Stimulated activated naive CD8-positive, alpha-beta T cell treated with anti-CD3 and anti-CD28 coated beads, Interleukin-15, amount 100 ng/mL, for 72 hours (primary cell): Measurements from ENCODE around the gene RBM6.
"Not testable (repeated sequence)": the region's sequence is repeated elsewhere in the genome, so short reads cannot be mapped to it uniquely, and the experiment has no call there.

Experiments used
- ATAC-seq: fragments of 150-1000 bp; cut with Tn5 transposase; 2 replicates; pipeline ENCODE4 v1.10.0; 2021; ENCODE audit warnings: mild to moderate bottlenecking, moderate library complexity
- DNase-seq, 2 donors: peaks; one replicate each; pipeline ENCODE4 v3.0.0; 2021 to 2022
- H3K27ac Mint-ChIP-seq, 2 donors: one replicate each; pipeline ENCODE4 v1.8.0; 2022; ENCODE audit warnings: mild to moderate bottlenecking in 2 of 2, mixed read lengths in 2 of 2, moderate library complexity in 2 of 2
- H3K27me3 Mint-ChIP-seq: one replicate; pipeline ENCODE4 v1.8.0; 2022; ENCODE audit warnings: mixed read lengths
- H3K4me1 Mint-ChIP-seq: one replicate; pipeline ENCODE4 v1.8.0; 2022; ENCODE audit warnings: mild to moderate bottlenecking, mixed read lengths
- H3K4me3 Mint-ChIP-seq, 2 donors: one replicate each; pipeline ENCODE4 v1.8.0; 2022; ENCODE audit warnings: mild to moderate bottlenecking in 2 of 2, mixed read lengths in 2 of 2, moderate library complexity in 1 of 2
- H3K9me3 Mint-ChIP-seq, 2 donors: one replicate each; pipeline ENCODE4 v1.8.0; 2022; ENCODE audit warnings: mixed read lengths in 2 of 2

The RBM6 gene

DNA sequence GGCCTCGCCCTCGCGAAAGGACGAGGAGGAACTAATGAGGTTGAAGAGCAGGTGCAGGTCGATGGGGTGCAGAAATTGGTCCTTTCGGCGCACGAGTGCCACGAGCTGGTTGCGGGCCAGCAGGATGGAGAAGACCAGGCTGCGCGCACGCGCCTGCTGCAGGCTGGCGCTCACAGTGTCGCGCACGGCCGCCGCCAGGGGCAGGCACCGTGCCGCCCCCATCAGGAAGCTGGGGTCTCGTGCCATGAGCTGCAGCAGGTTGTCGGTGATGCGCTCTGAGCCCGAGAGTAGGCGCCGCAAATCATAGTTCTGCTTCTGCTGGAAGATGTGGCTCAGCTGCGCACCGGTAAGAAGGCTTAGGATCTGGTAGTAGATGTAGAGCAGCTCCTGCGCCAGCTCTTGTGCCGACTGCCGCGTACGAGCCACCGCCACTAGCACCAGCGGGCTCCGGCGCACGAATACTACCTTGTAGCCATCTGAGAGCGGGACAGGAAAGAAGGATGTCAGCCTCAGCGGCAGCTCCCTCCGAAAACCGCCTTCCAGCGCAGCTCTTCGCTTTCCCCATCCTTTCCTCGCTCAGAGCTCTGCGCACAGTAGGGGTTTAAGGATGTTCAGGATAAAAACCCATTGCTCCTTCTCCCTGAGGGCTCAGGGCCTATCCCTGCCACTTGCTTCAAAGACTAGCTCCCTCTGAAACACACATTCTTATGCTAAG is 29.4 kb upstream of the RBM6 start:
- Mint-ChIP-seq H3K4me1 (peaks cover 19% of the 10 kb centered on the region), H3K27me3 (no peaks in the 10 kb centered on the region), H3K9me3 (no peaks in the 10 kb centered on the region), H3K4me3 (no peak overlapping the region), H3K27ac (no peak overlapping the region)
- ATAC-seq (no peak), DNase-seq (no peak)

GRCh38 chr3:49911124-49911420 is 28.9 kb upstream of the RBM6 start:
- Mint-ChIP-seq H3K27ac (no peak overlapping the region), H3K4me3 (no peak overlapping the region), H3K27me3 (no peaks in the 10 kb centered on the region), H3K4me1 (peaks cover 14% of the 10 kb centered on the region), H3K9me3 (no peaks in the 10 kb centered on the region)
- DNase-seq: no peak
- no peak for ATAC-seq

DNA sequence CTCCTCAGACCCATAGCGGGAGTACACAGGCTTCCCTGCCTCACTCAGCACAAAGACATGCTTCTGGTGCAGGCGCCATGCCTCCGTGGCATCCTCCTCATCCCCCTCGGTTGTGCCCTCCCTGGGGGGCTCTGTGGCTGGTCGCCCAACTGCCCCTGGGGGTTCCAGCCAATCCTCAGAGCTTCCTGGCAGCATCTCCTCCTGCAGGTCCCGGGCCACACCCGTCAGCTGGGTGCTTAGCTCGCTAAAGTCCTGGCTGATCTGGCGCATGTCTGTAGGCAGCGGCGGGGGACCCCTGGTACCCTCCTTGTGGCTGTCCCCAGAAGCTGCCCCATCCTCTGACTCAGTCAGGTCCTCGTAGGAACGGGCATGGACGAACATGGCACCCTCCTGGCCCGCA is 28.3 kb upstream of the RBM6 start:
- Mint-ChIP-seq H3K4me1 (peaks cover 9% of the 10 kb centered on the region), H3K27ac (peak overlapping the region in 1 of 2 donors; percentile 43), H3K4me3 (no peak overlapping the region), H3K9me3 (no peaks in the 10 kb centered on the region), H3K27me3 (no peaks in the 10 kb centered on the region)
- no peak for DNase-seq
- ATAC-seq: no peak

DNA sequence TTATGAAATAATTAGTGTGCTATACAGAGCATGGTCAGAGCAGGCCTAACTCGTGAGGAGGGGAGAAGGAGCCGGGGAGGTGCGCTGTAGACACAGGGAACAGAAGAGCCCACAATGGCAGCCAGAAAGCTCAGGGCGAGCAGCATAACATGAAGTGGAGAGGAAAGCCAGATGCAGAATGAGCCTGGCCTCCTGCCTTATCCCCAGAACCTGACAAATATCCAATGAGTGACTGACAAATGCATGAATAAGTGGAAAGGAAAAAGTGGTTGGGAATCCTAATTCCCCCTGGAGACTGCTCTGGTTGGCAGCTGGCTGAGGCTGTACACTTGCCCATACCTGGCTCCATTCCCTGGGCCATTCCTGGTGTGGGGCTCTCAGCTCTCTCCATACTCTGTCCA is 27.1 kb upstream of the RBM6 start:
- H3K4me1 Mint-ChIP-seq: no peaks in the 10 kb centered on the region
- DNase-seq: no peak
- ATAC-seq: no peak
- no peaks in the 10 kb centered on the region for H3K9me3 Mint-ChIP-seq
- H3K27me3 Mint-ChIP-seq: no peaks in the 10 kb centered on the region
- no peak overlapping the region for H3K4me3 Mint-ChIP-seq
- peak overlapping the region in 1 of 2 donors; percentile 7 for H3K27ac Mint-ChIP-seq

GRCh38 chr3:49914906-49915305 is 25.0 kb upstream of the RBM6 start:
- ATAC-seq: no peak
- Mint-ChIP-seq H3K4me1 (peaks cover 6% of the 10 kb centered on the region), H3K4me3 (no peak overlapping the region), H3K27me3 (no peaks in the 10 kb centered on the region), H3K27ac (no peak overlapping the region), H3K9me3 (no peaks in the 10 kb centered on the region)
- no peak for DNase-seq

GRCh38 chr3:49916686-49917085 is 23.3 kb upstream of the RBM6 start:
- H3K27ac Mint-ChIP-seq: no peak overlapping the region
- H3K27me3 Mint-ChIP-seq: no peaks in the 10 kb centered on the region
- peaks cover 6% of the 10 kb centered on the region for H3K4me1 Mint-ChIP-seq
- no peaks in the 10 kb centered on the region for H3K9me3 Mint-ChIP-seq
- H3K4me3 Mint-ChIP-seq: no peak overlapping the region
- DNase-seq (no peak), ATAC-seq (no peak)

GRCh38 chr3:49917806-49918590 is 22.0 kb upstream of the RBM6 start:
- DNase-seq, ATAC-seq, H3K9me3 Mint-ChIP-seq, H3K27ac Mint-ChIP-seq, H3K4me1 Mint-ChIP-seq, H3K27me3 Mint-ChIP-seq, H3K4me3 Mint-ChIP-seq: not testable (repeated sequence)

- no peak overlapping the region for H3K4me3 Mint-ChIP-seq
- no peaks in the 10 kb centered on the region for H3K9me3 Mint-ChIP-seq
- H3K4me1 Mint-ChIP-seq: peaks cover 24% of the 10 kb centered on the region
- H3K27ac Mint-ChIP-seq: peak overlapping the region in 1 of 2 donors; percentile 61
- H3K27me3 Mint-ChIP-seq: no peaks in the 10 kb centered on the region
- DNase-seq (no peak), ATAC-seq (no peak)
Measured at GRCh38 chr3:49924683-49925082, 15.3 kb upstream of the RBM6 start.

GRCh38 chr3:49925485-49925884 is 14.5 kb upstream of the RBM6 start:
- H3K4me3 Mint-ChIP-seq: no peak overlapping the region
- H3K27ac Mint-ChIP-seq: no peak overlapping the region
- H3K4me1 Mint-ChIP-seq: peaks cover 31% of the 10 kb centered on the region
- ATAC-seq (no peak), DNase-seq (no peak)
- no peaks in the 10 kb centered on the region for H3K27me3 Mint-ChIP-seq
- no peaks in the 10 kb centered on the region for H3K9me3 Mint-ChIP-seq

DNA sequence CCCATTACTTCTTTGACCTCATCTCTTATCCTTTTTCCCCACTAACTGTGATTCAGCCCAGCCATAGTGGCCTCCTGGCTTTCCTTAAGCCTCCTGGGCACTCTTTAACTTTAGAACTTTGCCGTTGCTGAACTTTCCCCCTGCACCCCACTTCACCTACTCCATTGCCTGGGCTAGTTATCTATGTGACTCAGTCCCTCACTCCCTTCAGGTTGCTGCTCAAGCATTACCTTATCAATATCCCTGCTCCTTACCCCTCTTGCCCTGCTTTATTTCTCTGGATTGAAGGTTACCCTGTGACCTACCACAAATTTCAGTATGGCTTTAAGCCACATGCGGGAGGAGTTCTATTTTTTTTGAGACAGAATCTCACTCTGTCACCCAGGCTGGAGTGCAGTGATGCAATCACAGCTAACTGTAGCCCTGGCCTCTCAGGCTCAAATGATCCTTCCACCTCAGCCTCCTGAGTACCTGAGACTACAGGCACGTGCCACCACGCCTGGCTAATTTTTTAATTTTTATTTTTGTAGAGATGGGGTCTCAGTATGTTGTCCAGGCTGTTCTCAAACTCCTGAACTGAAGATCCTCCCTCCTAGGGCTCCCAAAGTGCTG is 13.7 kb upstream of the RBM6 start:
- Mint-ChIP-seq H3K9me3 (no peaks in the 10 kb centered on the region), H3K4me3 (no peak overlapping the region), H3K27ac (no peak overlapping the region), H3K4me1 (peaks cover 35% of the 10 kb centered on the region), H3K27me3 (no peaks in the 10 kb centered on the region)
- DNase-seq (no peak), ATAC-seq (no peak)

DNA sequence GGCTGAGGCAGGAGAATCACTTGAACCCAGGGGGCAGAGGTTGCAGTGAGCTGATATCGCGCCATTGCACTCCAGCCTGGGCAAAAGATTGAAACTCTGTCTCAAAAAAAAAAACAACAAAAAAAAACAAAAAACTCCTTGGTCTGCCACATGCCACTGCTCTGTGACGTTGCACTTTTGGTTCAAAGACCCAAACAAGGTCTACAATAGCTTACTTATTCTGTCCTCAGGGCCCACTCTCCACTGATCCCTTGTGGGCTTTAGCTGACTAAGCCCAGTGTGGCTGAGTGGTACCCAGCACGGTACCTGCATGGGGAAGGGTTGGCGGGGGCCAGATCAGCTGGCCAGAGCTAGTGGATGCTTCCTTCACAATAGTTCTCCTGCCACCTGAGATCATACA is 12.2 kb upstream of the RBM6 start:
- Mint-ChIP-seq H3K27me3 (no peaks in the 10 kb centered on the region), H3K4me3 (no peak overlapping the region), H3K4me1 (peaks cover 35% of the 10 kb centered on the region), H3K27ac (no peak overlapping the region), H3K9me3 (no peaks in the 10 kb centered on the region)
- DNase-seq (no peak), ATAC-seq (no peak)

- no peaks in the 10 kb centered on the region for H3K9me3 Mint-ChIP-seq
- H3K4me1 Mint-ChIP-seq: peaks cover 35% of the 10 kb centered on the region
- ATAC-seq: no peak
- peak overlapping the region; percentile 82 to 90 for H3K4me3 Mint-ChIP-seq
- H3K27ac Mint-ChIP-seq: peak overlapping the region in 1 of 2 donors; percentile 43
- H3K27me3 Mint-ChIP-seq: no peaks in the 10 kb centered on the region
- DNase-seq: no peak
Measured at GRCh38 chr3:49928481-49929017, 11.4 kb upstream of the RBM6 start.

DNA sequence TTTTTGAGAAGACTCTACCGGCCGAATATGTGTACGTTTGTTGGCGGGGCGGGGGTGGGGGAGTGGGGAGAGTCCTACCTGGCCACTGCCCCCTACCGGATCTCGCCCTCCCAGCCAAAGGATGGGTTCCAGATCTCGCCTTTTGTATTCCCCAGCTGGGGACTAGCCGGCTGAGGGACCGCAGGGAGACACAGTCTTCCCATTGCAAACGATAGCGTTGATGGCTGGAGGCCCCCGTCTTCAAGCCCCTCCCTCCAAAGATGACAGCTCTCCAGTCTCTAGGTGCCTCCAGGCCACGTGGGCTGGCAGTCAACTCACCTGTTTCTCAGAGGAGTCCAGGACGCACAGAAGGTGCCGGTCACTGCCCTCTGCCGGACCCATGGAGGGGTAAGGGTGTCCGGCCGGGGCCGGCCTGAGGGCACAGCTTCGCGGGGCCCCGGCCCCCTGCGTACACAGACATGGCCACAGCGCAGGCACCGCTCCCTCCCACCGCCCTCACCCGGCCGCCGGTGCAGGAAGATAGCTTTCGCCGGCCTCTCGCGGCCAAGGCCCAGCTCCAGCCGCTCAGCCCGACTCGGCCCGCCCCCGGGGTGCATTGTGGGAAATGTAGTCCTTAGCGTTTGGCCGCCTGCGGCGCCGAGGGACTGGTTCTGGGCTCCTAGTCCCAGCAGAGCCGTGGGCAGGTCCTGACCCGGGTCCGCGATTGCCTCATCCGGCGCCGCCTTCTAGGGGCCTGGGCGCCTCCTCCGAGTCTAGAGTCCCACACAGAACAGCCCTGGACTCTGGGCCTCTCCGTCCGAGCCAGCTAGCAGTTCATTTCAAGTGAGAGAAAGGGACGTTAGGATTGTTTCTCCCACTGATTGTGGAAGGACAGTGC is 10.4 kb upstream of the RBM6 start, which contains the start of gene MON1A:
TSS of gene MON1A (minus strand) at position 521 of the 877 bp plus-strand sequence. CDS start 16,465 bp downstream, outside the sequence.
- Mint-ChIP-seq H3K27me3 (no peaks in the 10 kb centered on the region), H3K4me3 (peak within 1 kb of the TSS; percentile 82 to 90), H3K9me3 (no peaks in the 10 kb centered on the region), H3K27ac (peak within 1 kb of the TSS; percentile 96), H3K4me1 (peaks cover 35% of the 10 kb centered on the region)
- ATAC-seq (peak; percentile 98), DNase-seq (peak; percentile 88 to 91)

- DNase-seq (no peak), ATAC-seq (no peak)
- Mint-ChIP-seq H3K27me3 (no peaks in the 10 kb centered on the region), H3K27ac (peak overlapping the region; percentile 96), H3K4me3 (peak overlapping the region; percentile 82 to 90), H3K4me1 (peaks cover 35% of the 10 kb centered on the region), H3K9me3 (no peaks in the 10 kb centered on the region)
Measured at GRCh38 chr3:49930168-49930690, 9.7 kb upstream of the RBM6 start.

DNA sequence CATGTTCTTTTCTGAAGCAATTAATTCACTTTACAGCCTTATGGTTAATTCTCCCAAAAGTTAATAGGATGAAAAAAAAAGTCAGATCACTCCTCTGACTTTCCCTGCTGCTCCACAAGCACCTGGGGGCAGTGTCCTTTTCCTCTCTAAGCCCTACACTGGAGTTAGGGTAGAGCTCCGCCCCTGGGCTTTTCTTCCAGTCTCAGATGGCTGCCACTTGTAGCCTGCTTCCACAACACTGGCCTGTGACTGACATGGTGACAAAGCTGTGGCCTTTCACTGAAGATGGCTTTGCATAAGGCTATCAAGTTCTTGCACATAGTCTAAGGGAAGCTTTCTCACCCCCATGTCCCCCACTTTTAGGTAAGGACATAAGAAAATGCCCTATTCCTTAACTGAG is 9.0 kb upstream of the RBM6 start:
- H3K27me3 Mint-ChIP-seq: no peaks in the 10 kb centered on the region
- peaks cover 33% of the 10 kb centered on the region for H3K4me1 Mint-ChIP-seq
- no peak overlapping the region for H3K27ac Mint-ChIP-seq
- ATAC-seq (no peak), DNase-seq (no peak)
- H3K4me3 Mint-ChIP-seq: no peak overlapping the region
- H3K9me3 Mint-ChIP-seq: no peaks in the 10 kb centered on the region
